Suppressor macrophage treated with lipopolysaccharide for 1 hour (primary cell): ENCODE data around the gene PPP6R2.
A peak's percentile ranks its signal among the peaks of the same experiment; 100 is the strongest.

Experiments used
- DNase-seq, 3 donors: peaks; one replicate each; pipeline ENCODE4 v3.0.0-alpha.2; 2020 to 2022

The PPP6R2 gene

DNA sequence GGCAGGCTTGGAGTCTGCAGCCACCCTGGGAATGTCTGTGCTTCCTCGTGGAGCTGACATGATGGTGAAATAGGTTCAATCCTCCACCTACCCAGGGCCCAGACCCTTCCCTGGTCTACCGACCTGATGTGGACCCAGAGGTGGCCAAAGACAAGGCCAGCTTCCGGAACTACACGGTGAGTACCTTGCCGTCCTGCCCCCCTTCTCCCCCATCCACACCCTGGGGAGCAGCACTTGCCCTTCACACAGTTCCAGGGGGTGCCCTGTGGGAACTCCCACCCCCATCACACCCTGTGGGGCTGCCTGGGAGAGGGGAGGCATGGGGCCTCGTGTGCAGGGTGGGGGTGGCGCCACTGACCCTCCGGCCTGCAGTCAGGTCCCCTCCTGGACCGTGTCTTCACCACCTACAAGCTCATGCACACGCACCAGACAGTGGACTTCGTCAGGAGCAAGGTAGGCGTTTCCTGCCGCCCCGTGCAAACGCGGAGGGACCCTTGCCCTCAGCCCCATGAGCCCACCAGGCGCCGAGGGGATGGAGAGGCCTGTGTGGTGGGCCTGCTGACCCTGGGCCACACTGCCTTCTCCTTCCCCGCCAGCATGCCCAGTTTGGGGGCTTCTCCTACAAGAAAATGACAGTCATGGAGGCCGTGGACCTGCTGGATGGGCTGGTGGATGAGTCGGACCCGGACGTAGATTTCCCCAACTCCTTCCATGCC, 144.3 kb downstream of the PPP6R2 start:
- DNase-seq: no peak

DNA sequence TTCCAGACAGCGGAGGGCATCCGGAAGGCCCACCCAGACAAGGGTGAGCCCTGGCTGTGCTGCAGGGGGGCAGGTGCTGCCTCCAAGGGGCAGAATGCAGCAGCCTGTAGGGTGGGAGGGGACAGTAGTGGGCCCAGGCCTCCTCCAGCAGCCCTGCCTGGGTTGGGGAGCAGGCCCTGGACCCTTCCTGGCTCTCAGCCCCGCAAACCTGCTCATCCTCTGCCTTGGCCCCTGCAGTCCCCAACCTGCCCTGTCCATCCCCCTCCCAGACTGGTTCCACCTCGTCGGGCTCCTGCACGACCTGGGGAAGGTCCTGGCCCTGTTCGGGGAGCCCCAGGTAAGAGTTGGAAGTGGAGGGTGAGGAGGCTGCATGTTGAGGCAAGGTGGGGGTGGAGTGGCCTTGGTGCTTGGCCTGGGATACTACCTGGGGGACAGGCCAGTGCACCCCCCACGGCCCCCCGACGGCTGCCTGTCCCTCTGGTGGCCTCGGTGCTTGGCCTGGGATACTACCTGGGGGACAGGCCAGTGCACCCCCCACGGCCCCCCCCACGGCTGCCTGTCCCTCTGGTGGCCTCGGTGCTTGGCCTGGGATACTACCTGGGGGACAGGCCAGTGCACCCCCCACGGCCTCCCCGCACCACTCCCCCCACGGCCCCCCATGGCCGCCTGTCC, 145.0 kb downstream of the PPP6R2 start:
- DNase-seq: no peak

DNA sequence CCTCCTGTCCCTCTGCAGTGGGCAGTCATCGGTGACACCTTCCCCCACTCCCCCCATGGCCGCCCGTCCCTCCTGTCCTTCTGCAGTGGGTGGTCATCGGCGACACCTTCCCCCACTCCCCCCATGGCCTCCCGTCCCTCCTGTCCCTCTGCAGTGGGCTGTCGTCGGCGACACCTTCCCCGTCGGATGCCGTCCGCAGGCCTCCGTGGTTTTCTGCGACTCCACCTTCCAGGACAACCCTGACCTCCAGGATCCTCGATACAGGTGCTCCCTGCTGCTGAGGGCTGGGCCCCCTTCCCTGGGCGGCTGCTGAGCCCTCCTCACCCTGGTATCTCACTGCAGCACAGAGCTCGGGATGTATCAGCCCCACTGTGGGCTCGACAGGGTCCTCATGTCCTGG, 145.8 kb downstream of the PPP6R2 start:
- DNase-seq: no peak

DNA sequence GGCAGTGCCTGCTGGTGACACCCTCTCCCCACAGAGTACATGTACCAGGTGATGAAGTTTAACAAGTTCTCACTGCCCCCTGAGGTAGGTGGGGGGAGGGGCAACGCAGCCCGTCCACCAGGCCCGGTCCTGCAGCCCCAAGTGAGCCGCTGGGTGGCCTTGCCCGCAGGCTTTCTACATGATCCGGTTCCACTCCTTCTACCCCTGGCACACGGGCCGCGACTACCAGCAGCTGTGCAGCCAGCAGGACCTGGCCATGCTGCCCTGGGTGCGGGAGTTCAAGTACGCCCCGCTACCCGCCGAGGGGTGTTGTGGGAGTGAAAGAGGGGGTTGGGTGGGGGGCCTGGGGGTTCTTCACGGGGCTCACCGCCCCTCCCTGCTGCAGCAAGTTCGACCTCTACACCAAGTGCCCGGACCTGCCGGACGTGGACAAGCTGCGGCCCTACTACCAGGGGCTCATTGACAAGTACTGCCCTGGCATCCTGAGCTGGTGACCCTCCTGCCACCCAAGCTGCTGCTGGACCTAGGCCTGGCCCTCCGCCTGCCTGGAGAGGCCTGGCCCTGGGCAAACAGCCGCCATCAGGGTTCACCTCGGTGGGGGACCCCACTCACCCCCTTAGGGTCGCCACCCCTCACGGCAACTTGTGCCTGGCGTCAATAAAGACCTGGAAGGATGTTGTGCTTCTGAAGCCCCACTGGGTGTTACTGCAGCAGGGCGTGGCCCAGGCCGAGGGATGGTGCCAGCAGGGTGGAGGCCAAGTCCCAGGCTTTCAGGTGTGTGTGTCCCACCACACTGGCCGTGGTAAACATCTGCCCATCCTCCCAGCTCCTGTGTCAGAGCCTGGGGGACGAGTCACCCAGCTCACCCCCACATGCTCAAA, 146.5 kb downstream of the PPP6R2 start:
- DNase-seq: no peak

DNA sequence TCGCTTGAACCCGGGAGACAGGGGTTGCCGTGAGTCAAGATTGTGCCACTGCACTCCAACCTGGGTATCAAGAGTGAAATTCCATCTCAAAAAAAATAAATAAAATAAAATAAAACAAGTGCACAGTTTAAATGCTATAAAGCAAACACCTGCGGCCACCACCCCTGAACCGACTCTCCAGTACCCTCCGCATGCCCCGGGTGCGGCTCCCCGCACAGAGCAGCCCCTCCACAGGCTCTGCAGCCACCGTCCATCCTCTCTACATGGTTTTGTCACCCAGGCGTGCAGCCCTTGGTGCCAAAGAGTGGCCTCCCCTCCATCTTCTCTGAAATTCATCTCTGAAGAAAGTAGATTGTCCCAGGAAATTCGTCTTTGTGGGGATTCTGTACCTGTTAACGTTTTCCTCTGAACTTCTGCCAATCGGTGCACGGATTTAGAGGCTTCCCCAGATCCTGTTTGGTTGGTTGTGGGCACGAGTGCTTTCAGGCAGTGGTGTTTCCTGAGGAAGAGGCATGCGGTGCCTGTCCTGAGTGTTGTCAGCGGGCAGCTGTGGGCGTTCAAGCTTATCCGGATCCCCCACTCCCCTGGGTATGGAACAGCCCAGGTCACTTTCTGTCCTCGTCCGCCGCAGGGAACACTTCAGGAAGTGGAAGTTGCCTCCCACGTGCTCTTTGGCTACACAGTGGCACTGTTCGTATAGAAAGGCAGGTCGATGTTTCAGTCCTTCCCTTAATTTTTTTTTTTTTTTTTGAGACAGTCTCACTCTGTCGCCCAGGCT, 147.6 kb downstream of the PPP6R2 start:
- peak; percentile 72 to 82 (median 79) for DNase-seq
